GM10847 (cell line): ENCODE data around the gene TMEM253.

Experiments
- POLR2A ChIP-seq: IDR thresholded peaks from 2 replicates; pipeline ENCODE4 v1.6.1; 2011; ENCODE audit not compliant: insufficient read length; ENCODE audit errors: extremely low read depth

Gene TMEM253

DNA sequence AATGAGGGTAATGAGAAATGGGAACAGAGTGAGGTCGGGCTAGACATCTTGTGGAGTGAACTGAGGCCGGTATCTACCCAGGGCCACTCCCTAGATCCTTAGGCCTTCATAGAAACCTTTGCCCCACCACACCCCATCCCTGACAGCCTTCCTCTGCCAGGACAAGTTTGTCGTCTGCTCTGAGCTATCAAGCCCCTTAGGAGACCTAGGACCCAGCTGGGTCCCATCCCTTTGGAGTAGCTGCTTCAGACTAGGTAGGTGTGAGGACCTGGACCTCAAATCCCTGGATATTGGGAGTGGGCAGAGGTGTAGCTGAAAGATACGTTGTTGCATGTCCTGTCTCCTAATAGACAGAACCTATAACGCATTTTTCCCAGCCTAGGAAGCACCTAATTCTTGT, at the start of gene TMEM253:
TMEM253 (plus strand) TSS at position 136 of the 400 bp plus-strand sequence. CDS start 278 bp downstream, outside the sequence.
- TF ChIP-seq POLR2A = no peak

GRCh38 chr14:21053184-21054122, 47.4 kb upstream of the TMEM253 start:
- TF ChIP-seq POLR2A = no peak

DNA sequence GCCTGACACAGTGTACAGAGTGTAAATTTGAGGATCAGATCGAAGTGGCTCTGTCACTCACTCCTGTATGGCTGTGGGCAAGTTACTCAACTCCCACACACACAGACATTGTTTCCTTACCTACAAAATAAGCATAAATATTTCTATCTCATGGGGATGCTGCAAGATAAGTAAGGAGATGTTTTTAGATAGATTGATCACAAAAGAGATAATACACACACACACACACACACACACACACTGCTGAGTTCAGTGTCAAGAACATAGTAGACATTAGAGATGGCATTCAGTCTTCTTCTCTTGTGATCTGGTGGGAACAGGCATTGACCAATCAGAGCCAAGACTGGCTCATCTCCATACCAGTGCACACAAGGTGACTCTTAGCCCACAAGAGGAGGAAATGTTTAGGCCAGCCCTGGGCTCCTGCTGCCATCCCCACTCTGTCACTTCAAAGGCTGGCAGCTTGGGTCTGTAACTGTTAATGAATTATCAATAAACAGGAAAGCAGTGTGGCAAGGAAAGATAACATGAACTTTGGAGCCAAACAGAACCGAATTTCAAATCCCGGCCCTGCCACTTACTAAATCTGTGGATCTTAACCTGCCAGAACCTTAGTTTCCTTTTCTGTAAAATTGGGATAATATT, 46.6 kb upstream of the TMEM253 start:
- TF ChIP-seq POLR2A = no peak

- TF ChIP-seq POLR2A = no peak
Observed at GRCh38 chr14:21054768-21055145, 46.1 kb upstream of the TMEM253 start.

GRCh38 chr14:21055432-21056117, 45.3 kb upstream of the TMEM253 start:
- no peak for TF ChIP-seq POLR2A

DNA sequence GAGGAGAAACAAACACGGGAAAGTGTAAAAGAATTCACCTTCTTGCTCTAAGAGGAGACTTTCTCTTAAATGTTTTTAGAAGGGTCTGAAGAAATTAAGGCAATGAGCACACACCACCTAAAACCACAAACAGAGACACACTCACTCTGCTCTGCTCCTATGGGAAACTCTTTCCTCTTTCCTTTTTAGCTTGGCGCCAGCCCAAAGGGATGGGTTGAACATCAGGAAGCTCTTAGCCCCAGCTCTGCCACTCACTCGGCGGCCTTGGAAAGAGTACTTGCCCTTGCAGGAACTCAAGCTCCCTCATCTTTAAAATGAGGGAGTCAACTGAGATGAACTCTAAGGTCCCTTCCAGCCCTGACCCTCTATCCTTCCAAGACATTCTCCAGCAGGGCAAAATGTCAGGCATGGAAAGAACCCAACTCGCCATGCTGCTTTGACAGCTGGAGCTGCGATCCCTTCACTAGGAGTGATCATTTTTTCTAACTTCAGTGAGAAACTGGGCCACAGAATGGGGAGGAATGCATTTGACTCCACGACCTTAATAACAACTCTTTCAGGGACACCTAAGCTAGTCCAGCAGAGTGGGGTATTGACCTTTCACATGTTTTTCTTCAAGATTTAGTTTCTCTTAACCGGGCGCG, 44.2 kb upstream of the TMEM253 start:
- no peak for TF ChIP-seq POLR2A

- TF ChIP-seq POLR2A = no peak
Observed at GRCh38 chr14:21057803-21058675, 42.8 kb upstream of the TMEM253 start, which contains the start of gene RNASE8. TSS of gene RNASE8 (plus strand) at chr14:21057822. CDS start at chr14:21057893, 71 bp downstream.

DNA sequence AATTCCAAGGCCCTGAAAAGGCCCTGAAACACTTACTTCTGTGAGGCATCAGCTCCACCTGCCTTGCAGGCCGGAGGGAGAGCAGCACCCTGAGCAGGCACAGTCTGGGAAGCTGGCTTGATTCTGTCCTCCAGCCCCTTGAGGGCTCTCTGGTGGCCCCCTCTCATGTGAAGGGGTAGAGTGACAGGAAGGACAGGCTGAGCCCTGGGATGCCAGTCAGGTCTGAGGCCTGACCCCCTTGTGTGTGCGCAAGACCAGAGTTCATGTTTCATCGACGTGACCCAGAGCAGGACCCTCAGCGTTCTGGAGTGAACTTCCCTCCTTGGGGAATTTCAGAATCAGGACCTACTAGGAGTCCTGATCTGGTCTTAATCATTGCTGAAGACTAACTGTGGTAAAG, 42.0 kb upstream of the TMEM253 start:
- no peak for TF ChIP-seq POLR2A

DNA sequence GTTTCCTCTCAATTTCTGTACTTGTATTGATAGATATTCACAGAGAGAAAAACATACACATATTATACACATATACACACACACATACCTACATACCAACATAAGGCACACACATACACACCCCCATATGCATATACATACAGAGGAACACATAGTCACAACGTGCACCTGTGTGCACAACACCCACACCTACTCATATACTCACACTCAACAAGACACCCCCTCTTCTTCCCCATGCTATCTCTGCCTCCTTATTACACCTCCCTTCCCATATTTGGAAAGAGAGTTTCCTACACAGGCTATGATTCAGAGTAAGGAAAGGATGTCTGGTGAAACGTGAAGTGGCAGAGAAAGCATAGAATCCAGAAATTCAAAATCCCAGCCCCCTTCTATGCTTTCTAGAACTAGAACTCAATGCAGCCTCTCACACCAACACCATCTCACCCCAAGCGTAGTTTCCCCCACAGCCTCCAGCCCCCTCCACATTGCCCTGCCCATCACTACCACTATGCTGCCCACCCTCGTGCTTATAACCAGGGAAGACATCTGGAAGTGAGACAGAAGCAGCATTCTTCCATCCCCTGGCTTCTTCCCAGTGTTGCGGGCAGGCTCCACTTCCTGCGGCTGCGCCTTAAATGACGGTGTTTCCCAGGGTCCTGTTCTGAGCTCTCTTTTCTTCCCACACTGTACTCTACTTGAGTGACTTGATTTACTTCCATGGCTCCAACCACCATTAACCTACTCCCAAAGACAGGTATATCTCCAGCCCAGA, 40.8 kb upstream of the TMEM253 start:
- TF ChIP-seq POLR2A = no peak

- TF ChIP-seq POLR2A = no peak
Observed at GRCh38 chr14:21060614-21061346, 40.1 kb upstream of the TMEM253 start.

DNA sequence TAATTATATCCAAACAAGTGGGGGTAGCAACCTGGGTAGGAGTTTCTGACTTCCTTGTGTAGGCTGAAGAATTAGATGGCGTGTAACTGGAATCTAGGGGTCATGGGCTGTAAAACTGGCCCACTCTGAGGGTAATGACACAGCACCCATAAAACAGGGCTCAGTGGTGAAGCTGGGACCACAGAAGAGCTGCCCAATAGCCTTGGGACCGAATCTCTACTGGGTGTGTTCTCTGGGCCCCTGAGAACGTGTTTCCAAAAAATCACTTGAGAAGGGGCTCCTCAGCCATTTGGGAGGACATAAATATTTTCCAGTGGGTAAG, 39.6 kb upstream of the TMEM253 start:
- TF ChIP-seq POLR2A = no peak

DNA sequence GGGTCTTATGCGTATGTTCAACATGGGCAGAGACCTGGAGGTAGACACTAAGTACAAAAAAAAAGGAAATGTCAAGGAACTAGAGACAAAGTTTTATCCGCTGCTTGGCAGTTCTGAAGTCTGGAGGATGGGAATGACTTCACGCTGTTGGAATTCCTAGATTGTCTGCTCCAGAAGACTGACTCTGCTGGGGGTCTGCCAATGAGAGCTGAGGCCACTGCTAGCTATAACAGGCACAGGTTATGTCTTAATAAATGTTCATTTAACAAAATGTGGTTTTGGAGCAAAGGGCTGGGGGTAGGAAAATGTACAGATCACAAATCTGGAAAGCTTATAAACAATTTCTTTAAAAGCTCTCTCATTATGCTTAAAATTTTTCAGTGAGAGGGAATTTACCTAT, 37.4 kb upstream of the TMEM253 start:
- TF ChIP-seq POLR2A = no peak

- no peak for TF ChIP-seq POLR2A
Observed at GRCh38 chr14:21066882-21067502, 33.9 kb upstream of the TMEM253 start.
